Left ventricle myocardium superior (tissue), 1 donor: Measurements from ENCODE around the gene CASP10. TPM values are rescaled to one million over a fixed set of nuclear protein-coding genes. Genes with fewer than 3 reads are reported as not detected.

Experiments
- ATAC-seq: fragments of 200-7000 bp; cut with Tn5 transposase; one replicate; pipeline ENCODE4 v1.9.1; 2020; ENCODE audit warnings: mild to moderate bottlenecking, moderate library complexity
- DNase-seq: peaks from one replicate; pipeline ENCODE4 v3.0.0-alpha.2; 2020
- intact Hi-C: fragments of 100-400 bp; cut with micrococcal nuclease; formaldehyde crosslinking; loops from one replicate; pipeline ENCODE4 v1.11.0; 2022
- total RNA-seq: library from RNA; stranded (reverse); fragmentation: NEBNext Ultra II Directional; extraction: Animal tissue kit (Norgen Biotek cat#: 25700); gene quantifications from one replicate; pipeline ENCODE4 v1.2.1, GENCODE V29; 2021
- donor health status: DM: no; HTN: yes; CAD: no; lungs with severe emphysema.

CASP10 gene
- total RNA-seq, 1 donor from 2014 or later, result 6.4 TPM

GRCh38 chr2:201270293-201271001 lies 87.5 kb downstream of the CASP10 start:
- DNase-seq (no peak), ATAC-seq (no peak)
- intact Hi-C loops, result no loop called here

- ATAC-seq, result no peak
- DNase-seq, result no peak
- intact Hi-C loops, result no loop called here
These were observed 89.0 kb downstream of the CASP10 start for GRCh38 chr2:201271917-201272316.

- no peak for DNase-seq
- no peak for ATAC-seq
- intact Hi-C loops, result no loop called here
These were observed 90.5 kb downstream of the CASP10 start for GRCh38 chr2:201273330-201273983.

GRCh38 chr2:201275069-201275468 lies 92.1 kb downstream of the CASP10 start:
- intact Hi-C loops, result no loop called here
- no peak for DNase-seq
- ATAC-seq, result no peak

- intact Hi-C loops, result no loop called here
- DNase-seq, result no peak
- ATAC-seq, result no peak
These were observed 93.0 kb downstream of the CASP10 start for GRCh38 chr2:201275990-201276389.

GRCh38 chr2:201276511-201276910 lies 93.6 kb downstream of the CASP10 start:
- ATAC-seq (no peak), DNase-seq (no peak)
- intact Hi-C loops, result no loop called here

Other genes starting within 250 kb of the CASP10 start
- gene ORC2, start 219.5 kb upstream of the CASP10 start, total RNA-seq, result 26.1 TPM
- gene HYCC2, start 111.5 kb upstream of the CASP10 start, total RNA-seq, result 12.7 TPM
- gene NDUFB3, start 111.1 kb upstream of the CASP10 start, total RNA-seq, result 540 TPM
- 252 TPM for gene CFLAR, start 67.0 kb upstream of the CASP10 start, total RNA-seq
- gene CASP8, start 77.4 kb downstream of the CASP10 start, total RNA-seq, result 2.7 TPM
- 5.0 TPM for gene FLACC1, start 174.2 kb downstream of the CASP10 start, total RNA-seq